OCI-LY3 (cell line): ENCODE results near the gene MRPS18A.

Experiments
- H2AFZ ChIP-seq: fragments of 200-600, 300-600 bp; shearing (Covaris generic); 2 replicates; pipeline ENCODE4 v1.6.0; 2014; ENCODE audit warnings: antibody characterized with exemption, low read depth, low read length
- H3K27ac ChIP-seq: fragments of 200-600, 300-600 bp; sonication (generic); 2 replicates; pipeline ENCODE4 v1.5.1; 2014; ENCODE audit warnings: mild to moderate bottlenecking, low read length, moderate library complexity, mixed read lengths
- H3K27me3 ChIP-seq: fragments of 200-600, 300-600 bp; sonication (generic); 2 replicates; pipeline ENCODE4 v1.6.1; 2014; ENCODE audit warnings: low read depth, low read length, mixed read lengths
- H3K36me3 ChIP-seq: fragments of 200-600, 300-600 bp; sonication (generic); replicated peaks from 2 replicates; pipeline ENCODE3; 2014; ENCODE audit warnings: low read depth, low read length, mixed read lengths
- H3K4me1 ChIP-seq: fragments of 300-600, 200-600 bp; sonication (generic); 2 replicates; pipeline ENCODE4 v1.6.1; 2014; ENCODE audit warnings: low read length, mixed read lengths
- H3K4me2 ChIP-seq: fragments of 200-600, 300-600 bp; sonication (generic); 2 replicates; pipeline ENCODE4 v1.6.1; 2014; ENCODE audit warnings: low read length, mixed read lengths
- H3K4me3 ChIP-seq: fragments of 300-600, 200-600 bp; sonication (generic); 2 replicates; pipeline ENCODE4 v1.5.1; 2014; ENCODE audit warnings: antibody characterized with exemption, mild to moderate bottlenecking, low read length, moderate library complexity
- H3K79me2 ChIP-seq: fragments of 300-600, 200-600 bp; shearing (Covaris generic); 2 replicates; pipeline ENCODE4 v1.6.1; 2014; ENCODE audit warnings: mild to moderate bottlenecking, low read length, mixed read lengths
- H3K9ac ChIP-seq: fragments of 300-600, 200-600 bp; shearing (Covaris generic); 2 replicates; pipeline ENCODE4 v1.6.0; 2014; ENCODE audit warnings: mild to moderate bottlenecking, low read length, moderate library complexity
- H3K9me3 ChIP-seq: fragments of 200-600, 300-600 bp; shearing (Covaris generic); 2 replicates; pipeline ENCODE4 v1.6.1; 2014; ENCODE audit warnings: low read length, mixed read lengths; ENCODE audit not compliant: insufficient read depth
- H4K20me1 ChIP-seq: fragments of 200-600, 300-600 bp; sonication (generic); 2 replicates; pipeline ENCODE4 v1.6.1; 2016; ENCODE audit warnings: low read length, mixed read lengths; ENCODE audit not compliant: insufficient read depth
- EZH2phosphoT487 ChIP-seq: fragments of 200-600 bp; shearing (Covaris generic); IDR thresholded peaks from 2 replicates; pipeline ENCODE4 v1.6.1; 2018; ENCODE audit warnings: antibody characterized with exemption, mixed run types, low read depth
- TF ChIP-seq, protein P1 (sequence below): fragments of 200-600, 300-600 bp; sonication (generic); IDR thresholded peaks from 2 replicates; pipeline ENCODE4 v1.5.1; 2014; ENCODE audit warnings: antibody characterized with exemption, low read length, low read depth

MRPS18A gene

DNA sequence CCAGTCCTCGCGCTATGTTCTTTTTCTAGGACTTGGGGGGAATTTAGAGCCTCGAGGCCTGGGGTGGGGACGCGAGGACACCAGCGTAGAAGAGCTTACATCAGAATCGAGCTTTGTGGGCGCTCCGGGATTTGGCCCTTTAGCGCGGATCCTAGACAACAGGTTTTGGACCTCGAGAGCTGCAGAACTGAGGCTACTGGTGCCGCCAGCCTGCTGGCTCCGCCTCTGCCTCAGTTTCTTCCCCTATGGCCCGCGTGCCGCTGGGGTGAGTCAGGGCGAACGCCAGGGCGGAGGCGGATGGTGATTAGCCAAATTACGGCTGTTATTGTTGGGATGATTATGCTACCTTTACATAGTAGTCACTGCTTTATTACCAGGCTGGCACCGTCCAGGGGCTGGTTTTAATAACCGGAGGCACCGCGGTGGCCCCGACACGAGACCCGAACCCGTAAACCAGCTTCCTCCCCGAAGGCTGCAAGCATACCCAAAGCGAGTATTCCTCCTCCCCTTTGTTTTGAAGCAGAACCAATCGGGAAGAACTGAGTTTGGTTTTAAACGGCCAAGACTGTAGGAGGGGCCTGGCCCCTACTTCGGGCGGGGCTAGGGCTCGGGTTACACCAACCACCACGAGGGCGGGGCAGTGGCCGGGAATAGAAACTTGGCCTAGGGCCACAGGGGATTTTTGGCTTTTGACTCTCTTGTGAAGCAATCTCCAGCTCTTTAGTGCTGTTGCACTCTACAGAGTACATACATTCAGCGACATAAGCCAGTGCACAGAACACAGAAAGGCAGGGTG lies 57.9 kb downstream of the MRPS18A start:
- peak overlapping the region; percentile 89 for H3K27ac ChIP-seq
- no peaks in the 10 kb centered on the region for H3K27me3 ChIP-seq
- H3K9ac ChIP-seq = peak overlapping the region; percentile 96
- no peaks in the 10 kb centered on the region for H4K20me1 ChIP-seq
- H3K4me1 ChIP-seq = peaks cover 17% of the 10 kb centered on the region
- no peaks in the 10 kb centered on the region for H3K9me3 ChIP-seq
- peak overlapping the region; percentile 81 for H3K4me3 ChIP-seq
- H3K4me2 ChIP-seq = peak overlapping the region; percentile 86
- peak overlapping the region; percentile 75 for H2AFZ ChIP-seq
- TF ChIP-seq, protein P1, sequence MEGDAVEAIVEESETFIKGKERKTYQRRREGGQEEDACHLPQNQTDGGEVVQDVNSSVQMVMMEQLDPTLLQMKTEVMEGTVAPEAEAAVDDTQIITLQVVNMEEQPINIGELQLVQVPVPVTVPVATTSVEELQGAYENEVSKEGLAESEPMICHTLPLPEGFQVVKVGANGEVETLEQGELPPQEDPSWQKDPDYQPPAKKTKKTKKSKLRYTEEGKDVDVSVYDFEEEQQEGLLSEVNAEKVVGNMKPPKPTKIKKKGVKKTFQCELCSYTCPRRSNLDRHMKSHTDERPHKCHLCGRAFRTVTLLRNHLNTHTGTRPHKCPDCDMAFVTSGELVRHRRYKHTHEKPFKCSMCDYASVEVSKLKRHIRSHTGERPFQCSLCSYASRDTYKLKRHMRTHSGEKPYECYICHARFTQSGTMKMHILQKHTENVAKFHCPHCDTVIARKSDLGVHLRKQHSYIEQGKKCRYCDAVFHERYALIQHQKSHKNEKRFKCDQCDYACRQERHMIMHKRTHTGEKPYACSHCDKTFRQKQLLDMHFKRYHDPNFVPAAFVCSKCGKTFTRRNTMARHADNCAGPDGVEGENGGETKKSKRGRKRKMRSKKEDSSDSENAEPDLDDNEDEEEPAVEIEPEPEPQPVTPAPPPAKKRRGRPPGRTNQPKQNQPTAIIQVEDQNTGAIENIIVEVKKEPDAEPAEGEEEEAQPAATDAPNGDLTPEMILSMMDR = no peak
- TF ChIP-seq EZH2phosphoT487 = no peak
- peaks cover 21% of the 10 kb centered on the region for H3K79me2 ChIP-seq
- peaks cover 27% of the 10 kb centered on the region for H3K36me3 ChIP-seq

DNA sequence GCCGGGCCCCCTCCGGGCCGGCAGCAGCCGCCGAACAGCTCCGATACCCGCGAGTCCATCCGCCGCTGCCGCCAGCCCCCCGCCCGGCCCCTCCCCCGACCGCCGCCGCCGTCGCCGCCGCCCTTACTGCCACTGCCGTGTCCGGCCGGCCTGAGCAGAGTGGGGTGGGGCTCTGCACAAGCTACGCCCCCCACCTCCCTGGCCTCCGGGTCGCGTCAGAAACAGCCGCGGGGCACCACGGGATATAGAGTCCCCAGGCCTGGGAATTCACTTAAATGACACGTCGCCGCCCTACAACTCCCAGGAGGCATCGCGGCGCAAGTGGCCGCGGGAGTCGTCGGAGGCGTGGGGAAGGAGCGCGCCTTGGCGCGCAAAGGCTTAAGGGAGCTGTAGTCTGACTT lies 58.5 kb downstream of the MRPS18A start, which contains the start of gene GTPBP2:
Gene GTPBP2, minus strand, starts transcription at position 161 of the 401 bp plus-strand sequence. Its CDS starts 102 bp downstream, at position 59.
- Histone ChIP-seq H3K4me2 (peak within 1 kb of the TSS; percentile 86), H3K4me3 (peak within 1 kb of the TSS; percentile 81), H3K9ac (peak within 1 kb of the TSS; percentile 96), H3K79me2 (peaks cover 21% of the 10 kb centered on the region), H4K20me1 (no peaks in the 10 kb centered on the region), H3K4me1 (peaks cover 17% of the 10 kb centered on the region), H3K9me3 (no peaks in the 10 kb centered on the region), H2AFZ (peak within 1 kb of the TSS; percentile 75), H3K27me3 (no peaks in the 10 kb centered on the region), H3K27ac (peak within 1 kb of the TSS; percentile 89), H3K36me3 (peaks cover 33% of the 10 kb centered on the region)
- TF ChIP-seq, protein P1 = no peak
- TF ChIP-seq EZH2phosphoT487 = no peak

DNA sequence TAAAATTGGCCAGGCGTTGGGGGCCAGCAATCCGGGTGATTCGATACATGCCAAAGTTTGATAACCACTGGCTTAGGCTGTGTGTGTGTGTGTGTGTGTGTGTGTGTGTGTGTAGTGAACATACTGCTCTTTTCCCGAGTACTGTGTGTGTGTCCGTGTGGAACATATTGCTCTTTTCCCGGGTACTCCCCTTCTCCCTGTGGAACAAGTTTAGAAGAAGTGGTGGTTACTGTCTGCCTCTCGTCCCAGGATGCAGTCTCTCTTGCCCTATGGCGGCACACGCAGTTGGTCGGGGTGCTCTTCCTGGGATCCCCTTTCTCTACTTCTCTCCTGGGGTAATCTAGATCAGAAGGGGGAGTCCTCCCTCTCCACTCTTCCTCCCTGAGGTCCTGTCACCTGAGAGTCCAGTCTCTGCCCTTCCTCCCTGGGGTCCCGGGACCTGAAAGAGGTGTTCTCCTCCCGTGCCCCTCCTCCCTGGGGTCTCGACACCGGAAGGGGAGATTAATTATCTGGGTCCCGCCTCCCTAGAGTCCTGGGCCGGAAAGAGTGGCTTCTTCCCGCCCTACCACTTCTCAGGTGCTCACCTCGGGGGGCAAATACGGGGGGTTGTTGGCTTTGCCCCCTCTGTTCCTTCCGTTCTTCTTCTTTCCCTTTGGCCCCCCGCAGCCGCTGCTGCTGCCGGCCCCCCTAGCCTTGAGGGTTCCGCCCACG lies 59.0 kb downstream of the MRPS18A start:
- H3K79me2 ChIP-seq = peaks cover 21% of the 10 kb centered on the region
- peak overlapping the region; percentile 81 for H3K4me3 ChIP-seq
- H3K27me3 ChIP-seq = no peaks in the 10 kb centered on the region
- H3K9me3 ChIP-seq = no peaks in the 10 kb centered on the region
- H3K36me3 ChIP-seq = peaks cover 38% of the 10 kb centered on the region
- H3K27ac ChIP-seq = peak overlapping the region; percentile 66
- H2AFZ ChIP-seq = no peak overlapping the region; the same call in 1 of the 2 replicates
- peak overlapping the region; percentile 77 for H3K9ac ChIP-seq
- no peak for TF ChIP-seq EZH2phosphoT487
- TF ChIP-seq, protein P1 = no peak
- no peaks in the 10 kb centered on the region for H4K20me1 ChIP-seq
- peak overlapping the region; percentile 59 for H3K4me2 ChIP-seq
- H3K4me1 ChIP-seq = peaks cover 17% of the 10 kb centered on the region
